HepG2 (cell line): Measurements from ENCODE around the gene TBX6. TPM values are rescaled to one million over a fixed set of nuclear protein-coding genes. Genes with fewer than 3 reads are reported as not detected.

ENCODE experiments used
- FOXO4 ChIP-seq: sonication (generic); formaldehyde crosslinking; conservative IDR thresholded peaks from 2 replicates; pipeline ENCODE4 v1.8.1; 2023; ENCODE audit warnings: missing genetic modification reagents
- KDM6A ChIP-seq: IDR thresholded peaks from 2 replicates; pipeline ENCODE4 v1.6.1; 2016; ENCODE audit warnings: low read depth
- RCOR2 ChIP-seq: IDR thresholded peaks from 2 replicates; pipeline ENCODE4 v1.6.1; 2016; ENCODE audit warnings: missing biosample characterization, missing genetic modification reagents
- SRSF4 ChIP-seq: fragments of 200-400 bp; formaldehyde crosslinking; IDR thresholded peaks from one replicate; pipeline ENCODE4 v1.6.1; 2018; ENCODE audit warnings: mild to moderate bottlenecking, low read depth, low read length, moderate library complexity; ENCODE audit not compliant: poor library complexity, severe bottlenecking
- ZBTB25 ChIP-seq: IDR thresholded peaks from 2 replicates; pipeline ENCODE4 v1.6.1; 2018; ENCODE audit warnings: missing genetic modification reagents
- ZNF687 ChIP-seq: sonication (generic); formaldehyde crosslinking; IDR thresholded peaks from 2 replicates; pipeline ENCODE4 v1.5.1; 2020; ENCODE audit warnings: mild to moderate bottlenecking, missing genetic modification reagents, moderate library complexity
- ZNF780A ChIP-seq: sonication (generic); formaldehyde crosslinking; IDR thresholded peaks from 2 replicates; pipeline ENCODE4 v1.8.0; 2022; ENCODE audit warnings: mild to moderate bottlenecking, missing genetic modification reagents, moderate library complexity
- ZSCAN20 ChIP-seq: sonication (generic); formaldehyde crosslinking; IDR thresholded peaks from 2 replicates; pipeline ENCODE4 v1.4.0; 2020; ENCODE audit warnings: missing genetic modification reagents, mild to moderate bottlenecking, borderline replicate concordance
- polyA plus RNA-seq, 8 experiments: library from polyadenylated mRNA; depleted of rRNA in 3 of 8; stranded (reverse) in 7 of 8; unstranded in 1 of 8; fragments of >200 nt; fragmentation: Illumina TruSeq in 4 of 8; extraction: Trizol in 4 of 8; gene quantifications; 2 replicates each; pipeline versions ENCODE4 v1.2.1 to v1.2.3, GENCODE V29; 2011 to 2016; ENCODE audit warnings: low read depth in 4 of 8, missing spikeins in 1 of 8, mixed read lengths in 1 of 8; ENCODE audit not compliant: insufficient read depth in 1 of 8
- total RNA-seq, 5 experiments: library from RNA; depleted of rRNA; stranded (reverse); fragments of >200 nt; fragmentation: Illumina TruSeq; extraction: Trizol; gene quantifications; 2 replicates each; pipeline ENCODE4 v1.2.3, GENCODE V29; 2016; ENCODE audit warnings: low read depth in 1 of 5
- TF ChIP-seq, protein P1 (sequence below): sonication (generic); formaldehyde crosslinking; IDR thresholded peaks from 2 replicates; pipeline ENCODE4 v1.4.0; 2020; ENCODE audit warnings: missing genetic modification reagents
- TF ChIP-seq, protein P2 (sequence below): sonication (generic); formaldehyde crosslinking; IDR thresholded peaks from 2 replicates; pipeline ENCODE4 v1.4.0; 2020; ENCODE audit warnings: mild to moderate bottlenecking, missing genetic modification reagents

The TBX6 gene
- total and polyA plus RNA-seq, 2 of the 13 experiments (the other 11 are each of a cell fraction or from before 2014, with no cell fraction given) = 0.24 to 0.42 TPM

GRCh38 chr16:30052671-30053372 lies 38.9 kb downstream of the TBX6 start (continued):
- TF ChIP-seq ZNF780A (CRISPR knock-in tag) (peak; percentile 86; the same call in 1 of the 2 replicates), ZBTB25 (CRISPR knock-in tag) (peak; percentile 82), ZNF687 (CRISPR knock-in tag) (peak; percentile 99), SRSF4 (no peak), KDM6A (CRISPR knock-in tag) (peak; percentile 23; the same call in 1 of the 2 replicates), FOXO4 (CRISPR knock-in tag) (peak; percentile 94; the same call in 1 of the 2 replicates), RCOR2 (CRISPR knock-in tag) (peak; percentile 81; the same call in 1 of the 2 replicates), ZSCAN20 (peak; percentile 82; the same call in 1 of the 2 replicates)
- TF ChIP-seq, protein P1, sequence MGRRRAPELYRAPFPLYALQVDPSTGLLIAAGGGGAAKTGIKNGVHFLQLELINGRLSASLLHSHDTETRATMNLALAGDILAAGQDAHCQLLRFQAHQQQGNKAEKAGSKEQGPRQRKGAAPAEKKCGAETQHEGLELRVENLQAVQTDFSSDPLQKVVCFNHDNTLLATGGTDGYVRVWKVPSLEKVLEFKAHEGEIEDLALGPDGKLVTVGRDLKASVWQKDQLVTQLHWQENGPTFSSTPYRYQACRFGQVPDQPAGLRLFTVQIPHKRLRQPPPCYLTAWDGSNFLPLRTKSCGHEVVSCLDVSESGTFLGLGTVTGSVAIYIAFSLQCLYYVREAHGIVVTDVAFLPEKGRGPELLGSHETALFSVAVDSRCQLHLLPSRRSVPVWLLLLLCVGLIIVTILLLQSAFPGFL (CRISPR knock-in tag) = no peak; the same call in 1 of the 2 replicates
- TF ChIP-seq, protein P2, sequence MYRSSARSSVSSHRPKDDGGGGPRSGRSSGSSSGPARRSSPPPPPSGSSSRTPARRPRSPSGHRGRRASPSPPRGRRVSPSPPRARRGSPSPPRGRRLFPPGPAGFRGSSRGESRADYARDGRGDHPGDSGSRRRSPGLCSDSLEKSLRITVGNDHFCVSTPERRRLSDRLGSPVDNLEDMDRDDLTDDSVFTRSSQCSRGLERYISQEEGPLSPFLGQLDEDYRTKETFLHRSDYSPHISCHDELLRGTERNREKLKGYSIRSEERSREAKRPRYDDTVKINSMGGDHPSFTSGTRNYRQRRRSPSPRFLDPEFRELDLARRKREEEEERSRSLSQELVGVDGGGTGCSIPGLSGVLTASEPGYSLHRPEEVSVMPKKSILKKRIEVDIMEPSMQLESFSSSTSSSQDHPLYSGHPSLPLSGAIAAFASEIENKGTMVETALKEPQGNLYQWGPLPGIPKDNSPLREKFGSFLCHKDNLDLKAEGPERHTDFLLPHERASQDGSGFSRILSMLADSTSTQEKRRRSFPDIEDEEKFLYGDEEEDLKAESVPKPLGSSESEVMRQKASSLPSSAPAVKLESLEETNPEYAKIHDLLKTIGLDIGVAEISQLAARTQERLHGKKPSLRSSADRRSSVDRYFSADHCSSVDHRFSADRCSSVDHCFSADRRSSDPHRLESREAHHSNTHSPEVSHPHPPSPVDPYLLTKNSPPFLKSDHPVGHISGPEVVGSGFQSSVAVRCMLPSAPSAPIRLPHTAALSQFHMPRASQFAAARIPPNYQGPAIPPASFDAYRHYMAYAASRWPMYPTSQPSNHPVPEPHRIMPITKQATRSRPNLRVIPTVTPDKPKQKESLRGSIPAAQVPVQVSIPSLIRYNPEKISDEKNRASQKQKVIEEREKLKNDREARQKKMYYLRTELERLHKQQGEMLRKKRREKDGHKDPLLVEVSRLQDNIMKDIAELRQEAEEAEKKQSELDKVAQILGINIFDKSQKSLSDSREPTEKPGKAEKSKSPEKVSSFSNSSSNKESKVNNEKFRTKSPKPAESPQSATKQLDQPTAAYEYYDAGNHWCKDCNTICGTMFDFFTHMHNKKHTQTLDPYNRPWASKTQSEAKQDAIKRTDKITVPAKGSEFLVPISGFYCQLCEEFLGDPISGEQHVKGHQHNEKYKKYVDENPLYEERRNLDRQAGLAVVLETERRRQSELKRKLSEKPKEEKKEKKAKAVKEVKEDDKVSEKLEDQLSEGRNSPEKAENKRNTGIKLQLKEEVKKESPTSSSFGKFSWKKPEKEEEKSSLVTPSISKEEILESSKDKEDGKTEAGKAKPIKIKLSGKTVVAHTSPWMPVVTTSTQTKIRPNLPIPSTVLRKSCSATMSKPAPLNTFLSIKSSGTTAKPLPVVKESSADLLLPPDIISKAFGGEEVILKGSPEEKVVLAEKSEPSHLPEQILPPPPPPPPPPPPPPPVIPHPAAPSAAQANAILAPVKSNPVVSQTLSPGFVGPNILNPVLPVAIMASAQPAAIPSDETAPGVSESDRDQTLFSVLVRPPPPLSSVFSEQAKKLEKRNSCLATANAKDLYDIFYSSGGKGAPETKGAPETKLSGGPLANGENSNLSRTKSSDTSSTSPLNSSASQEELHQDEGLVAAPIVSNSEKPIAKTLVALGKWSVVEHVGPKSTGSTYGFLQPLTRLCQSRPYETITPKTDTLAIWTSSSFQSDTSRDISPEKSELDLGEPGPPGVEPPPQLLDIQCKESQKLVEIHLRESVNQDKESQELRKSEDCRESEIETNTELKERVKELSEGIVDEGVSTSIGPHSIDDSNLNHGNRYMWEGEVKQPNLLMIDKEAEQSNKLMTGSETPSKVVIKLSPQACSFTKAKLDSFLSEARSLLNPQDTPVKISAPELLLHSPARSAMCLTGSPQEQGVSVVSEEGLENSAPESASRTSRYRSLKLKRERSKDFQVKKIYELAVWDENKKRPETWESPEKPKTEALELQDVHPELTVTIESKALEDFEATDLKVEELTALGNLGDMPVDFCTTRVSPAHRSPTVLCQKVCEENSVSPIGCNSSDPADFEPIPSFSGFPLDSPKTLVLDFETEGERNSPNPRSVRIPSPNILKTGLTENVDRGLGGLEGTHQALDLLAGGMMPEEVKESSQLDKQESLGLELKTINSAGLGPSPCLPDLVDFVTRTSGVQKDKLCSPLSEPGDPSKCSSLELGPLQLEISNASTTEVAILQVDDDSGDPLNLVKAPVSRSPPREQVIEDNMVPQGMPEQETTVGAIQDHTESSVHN = no peak
